Naive thymus-derived CD4-positive, alpha-beta T cell (primary cell): ENCODE data around the gene INTS1. TPM values are rescaled to one million over a fixed set of nuclear protein-coding genes. Genes with fewer than 3 reads are reported as not detected.

Experiments
- ATAC-seq: fragments of 150-1000 bp; cut with Tn5 transposase; 2 replicates; pipeline ENCODE4 v1.10.0; 2021; ENCODE audit warnings: mild to moderate bottlenecking, moderate library complexity
- CTCF ChIA-PET: fragments of 350-600 bp; sonication (Branson Sonifier 250); formaldehyde crosslinking; loops from one replicate; lab custom pipeline; 2021; ENCODE audit warnings: antibody characterized with exemption; lab: Charles Lee
- POLR2A ChIA-PET: fragments of 350-600 bp; sonication (Branson Sonifier 250); formaldehyde crosslinking; loops from one replicate; lab custom pipeline; 2021; ENCODE audit warnings: antibody characterized with exemption, inconsistent platforms; lab: Charles Lee
- DNase-seq, 9 donors: peaks; one replicate each; pipeline versions ENCODE4 v3.0.0 to v3.0.0-alpha.2; 2020 to 2022; ENCODE audit warnings: mixed read lengths in 1 of 9
- H3K27ac ChIP-seq: one replicate; pipeline ENCODE4 v1.7.0; 2013; ENCODE audit warnings: mild to moderate bottlenecking, low read depth, low read length, moderate library complexity
- H3K27me3 ChIP-seq, 2 donors: one replicate each; pipeline ENCODE4 v1.7.0; 2013; ENCODE audit warnings: low read length in 2 of 2, mild to moderate bottlenecking in 2 of 2, moderate library complexity in 2 of 2; ENCODE audit not compliant: control insufficient read depth in 2 of 2, insufficient read depth in 2 of 2
- H3K36me3 ChIP-seq, 3 experiments: 1 replicate in 2 of 3; 2 replicates in 1 of 3; pipeline ENCODE4 v1.7.0; 2013; ENCODE audit warnings: low read length in 3 of 3, mild to moderate bottlenecking in 3 of 3, moderate library complexity in 1 of 3; ENCODE audit not compliant: insufficient read depth in 3 of 3, control insufficient read depth in 2 of 3
- H3K4me1 ChIP-seq, 2 donors: one replicate each; pipeline ENCODE4 v1.7.0; 2013; ENCODE audit warnings: low read length in 2 of 2, mild to moderate bottlenecking in 2 of 2, moderate library complexity in 1 of 2; ENCODE audit not compliant: control insufficient read depth in 2 of 2, insufficient read depth in 2 of 2
- H3K4me3 ChIP-seq: 2 replicates; pipeline ENCODE4 v1.7.0; 2013; ENCODE audit warnings: mild to moderate bottlenecking, low read length
- H3K9me3 ChIP-seq, 3 experiments: 1 replicate in 2 of 3; 2 replicates in 1 of 3; pipeline ENCODE4 v1.7.0; 2013; ENCODE audit warnings: low read length in 3 of 3; ENCODE audit not compliant: control insufficient read depth in 2 of 3
- H3K27ac Mint-ChIP-seq, 9 donors: one replicate each; pipeline ENCODE4 v1.8.0; 2020 to 2022; ENCODE audit warnings: mixed read lengths in 9 of 9, mild to moderate bottlenecking in 8 of 9, moderate library complexity in 5 of 9, inconsistent platforms in 2 of 9
- H3K27me3 Mint-ChIP-seq, 5 donors: one replicate each; pipeline ENCODE4 v1.8.0; 2021 to 2022; ENCODE audit warnings: mixed read lengths in 5 of 5, mild to moderate bottlenecking in 1 of 5
- H3K36me3 Mint-ChIP-seq, 5 donors: one replicate each; pipeline ENCODE4 v1.8.0; 2020 to 2022; ENCODE audit warnings: mixed read lengths in 5 of 5, mild to moderate bottlenecking in 3 of 5, inconsistent platforms in 1 of 5
- H3K4me1 Mint-ChIP-seq, 7 donors: one replicate each; pipeline ENCODE4 v1.8.0; 2020 to 2022; ENCODE audit warnings: mixed read lengths in 7 of 7, mild to moderate bottlenecking in 3 of 7, inconsistent platforms in 1 of 7
- H3K4me3 Mint-ChIP-seq, 10 donors: one replicate each; pipeline ENCODE4 v1.8.0; 2020 to 2022; ENCODE audit warnings: mild to moderate bottlenecking in 10 of 10, mixed read lengths in 10 of 10, moderate library complexity in 6 of 10, inconsistent platforms in 2 of 10
- H3K9me3 Mint-ChIP-seq, 11 donors: one replicate each; pipeline ENCODE4 v1.8.0; 2020 to 2022; ENCODE audit warnings: mixed read lengths in 11 of 11, mild to moderate bottlenecking in 4 of 11, inconsistent platforms in 1 of 11, moderate library complexity in 1 of 11
- intact Hi-C, 2 donors: fragments of 100-400 bp; cut with micrococcal nuclease; formaldehyde crosslinking; loops; one replicate each; pipeline ENCODE4 v1.15.1; 2023
- polyA plus RNA-seq, 2 donors: library from polyadenylated mRNA; unstranded; fragments of 300-500 nt; fragmentation: Illumina TruSeq; gene quantifications; one replicate each; pipeline ENCODE4 v1.2.3, GENCODE V29; 2021
- total RNA-seq, 6 experiments: library from RNA in 5 of 6; stranded (reverse) in 5 of 6; gene quantifications; 1 replicate in 5 of 6; 2 replicates in 1 of 6; pipeline ENCODE4 v1.2.3 and lab custom pipeline; 2021 to 2026

INTS1 gene
- total and polyA plus RNA-seq, 7 experiments from 2014 or later = 15.1 to 157 (median 103) TPM

GRCh38 chr7:1549357-1550004 is 45.3 kb upstream of the INTS1 start:
- Histone ChIP-seq H3K9me3 (no peaks in the 10 kb centered on the region), H3K4me3 (no peak overlapping the region), H3K4me1 (no peaks in the 10 kb centered on the region), H3K36me3 (peaks cover 0 to 7% (median 0%) of the 10 kb centered on the region in 3 experiments), H3K27me3 (no peaks in the 10 kb centered on the region), H3K27ac (no peak overlapping the region)
- Mint-ChIP-seq H3K4me1 (peaks cover 0 to 8% (median 4%) of the 10 kb centered on the region in 7 donors), H3K36me3 (no peaks in the 10 kb centered on the region), H3K9me3 (no peaks in the 10 kb centered on the region), H3K27me3 (no peaks in the 10 kb centered on the region), H3K27ac (peak overlapping the region in 1 of 9 donors; percentile 21), H3K4me3 (no peak overlapping the region)
- intact Hi-C loops = loop anchor here in 1 of 2 donors (2.0 kb wide), 1 partner anchor 17 kb away; no protein-coding TSS in a partner anchor
- ATAC-seq = no peak
- POLR2A ChIA-PET = no interaction called here
- DNase-seq = no peak
- CTCF ChIA-PET = no interaction called here

GRCh38 chr7:1548944-1549343 is 44.8 kb upstream of the INTS1 start:
- ChIA-PET POLR2A (no interaction called here), CTCF (no interaction called here)
- Histone ChIP-seq H3K9me3 (no peaks in the 10 kb centered on the region), H3K4me3 (no peak overlapping the region), H3K27me3 (no peaks in the 10 kb centered on the region), H3K36me3 (peaks cover 0 to 11% (median 0%) of the 10 kb centered on the region in 3 experiments), H3K4me1 (no peaks in the 10 kb centered on the region), H3K27ac (no peak overlapping the region)
- DNase-seq = no peak
- peak overlapping the region in 2 of 9 donors; percentile 12 to 21 for H3K27ac Mint-ChIP-seq
- no peaks in the 10 kb centered on the region for H3K27me3 Mint-ChIP-seq
- H3K4me3 Mint-ChIP-seq = no peak overlapping the region
- no peak for ATAC-seq
- no peaks in the 10 kb centered on the region for H3K36me3 Mint-ChIP-seq
- intact Hi-C loops = loop anchor here in 1 of 2 donors (1.0 to 2.0 kb wide), 2 partner anchors 16 to 42 kb away; no protein-coding TSS in a partner anchor
- no peaks in the 10 kb centered on the region for H3K9me3 Mint-ChIP-seq
- H3K4me1 Mint-ChIP-seq = peaks cover 0 to 8% (median 4%) of the 10 kb centered on the region in 7 donors

GRCh38 chr7:1548438-1548831 is 44.2 kb upstream of the INTS1 start:
- Histone ChIP-seq H3K27ac (no peak overlapping the region), H3K4me3 (no peak overlapping the region), H3K4me1 (no peaks in the 10 kb centered on the region), H3K9me3 (no peaks in the 10 kb centered on the region), H3K36me3 (peaks cover 0 to 14% (median 0%) of the 10 kb centered on the region in 3 experiments), H3K27me3 (no peaks in the 10 kb centered on the region)
- H3K9me3 Mint-ChIP-seq = no peaks in the 10 kb centered on the region
- no peaks in the 10 kb centered on the region for H3K27me3 Mint-ChIP-seq
- peak overlapping the region in 2 of 9 donors; percentile 38 to 47 for H3K27ac Mint-ChIP-seq
- peaks cover 0 to 8% (median 4%) of the 10 kb centered on the region in 7 donors for H3K4me1 Mint-ChIP-seq
- DNase-seq (no peak), ATAC-seq (peak; percentile 26)
- no peaks in the 10 kb centered on the region for H3K36me3 Mint-ChIP-seq
- CTCF ChIA-PET = no interaction called here
- intact Hi-C loops = loop anchor here in 1 of 2 donors (1.0 to 2.0 kb wide), 2 partner anchors 16 to 41 kb away; no protein-coding TSS in a partner anchor
- POLR2A ChIA-PET = no interaction called here
- no peak overlapping the region for H3K4me3 Mint-ChIP-seq

- H3K36me3 Mint-ChIP-seq = no peaks in the 10 kb centered on the region
Observed at GRCh38 chr7:1547777-1548437, 43.7 kb upstream of the INTS1 start.

GRCh38 chr7:1546909-1547776 is 43.0 kb upstream of the INTS1 start:
- ChIA-PET POLR2A (interaction anchor here (0.6 kb wide), 1 partner anchor 29 kb away, joined by 5 read pairs; no protein-coding TSS in a partner anchor), CTCF (interaction anchor here (0.6 kb wide), 1 partner anchor 144 kb away, joined by 3 read pairs; no protein-coding TSS in a partner anchor)
- H3K27me3 Mint-ChIP-seq = no peaks in the 10 kb centered on the region
- intact Hi-C loops = no loop called here
- no peaks in the 10 kb centered on the region for H3K9me3 Mint-ChIP-seq
- Histone ChIP-seq H3K4me3 (no peak overlapping the region), H3K9me3 (no peaks in the 10 kb centered on the region), H3K27ac (no peak overlapping the region), H3K4me1 (no peaks in the 10 kb centered on the region), H3K27me3 (no peaks in the 10 kb centered on the region), H3K36me3 (peaks cover 0 to 25% (median 0%) of the 10 kb centered on the region in 3 experiments)
- DNase-seq = no peak
- peaks cover 0 to 1% (median 0%) of the 10 kb centered on the region in 5 donors for H3K36me3 Mint-ChIP-seq
- H3K4me3 Mint-ChIP-seq = no peak overlapping the region
- no peak overlapping the region for H3K27ac Mint-ChIP-seq
- H3K4me1 Mint-ChIP-seq = peaks cover 0 to 8% (median 4%) of the 10 kb centered on the region in 7 donors
- no peak for ATAC-seq

More at GRCh38 chr7:1547777-1548437, 43.7 kb upstream of the INTS1 start:
- H3K36me3 ChIP-seq = peaks cover 0 to 18% (median 0%) of the 10 kb centered on the region in 3 experiments
- H3K4me1 ChIP-seq = no peaks in the 10 kb centered on the region
- intact Hi-C loops = loop anchor here in 1 of 2 donors (1.0 to 2.0 kb wide), 2 partner anchors 15 to 41 kb away; no protein-coding TSS in a partner anchor
- no peaks in the 10 kb centered on the region for H3K27me3 Mint-ChIP-seq
- CTCF ChIA-PET = no interaction called here
- DNase-seq = no peak
- no peak overlapping the region for H3K27ac ChIP-seq
- H3K9me3 ChIP-seq = no peaks in the 10 kb centered on the region
- ATAC-seq = no peak
- H3K4me1 Mint-ChIP-seq = peaks cover 0 to 8% (median 4%) of the 10 kb centered on the region in 7 donors
- H3K27ac Mint-ChIP-seq = peak overlapping the region in 2 of 9 donors; percentile 38 to 47
- no peak overlapping the region for H3K4me3 ChIP-seq
- H3K9me3 Mint-ChIP-seq = no peaks in the 10 kb centered on the region
- no peak overlapping the region for H3K4me3 Mint-ChIP-seq
- POLR2A ChIA-PET = interaction anchor here (0.6 kb wide), 1 partner anchor 29 kb away, joined by 5 read pairs; no protein-coding TSS in a partner anchor
- no peaks in the 10 kb centered on the region for H3K27me3 ChIP-seq

GRCh38 chr7:1546274-1546908 is 42.2 kb upstream of the INTS1 start:
- Histone ChIP-seq H3K4me3 (no peak overlapping the region), H3K9me3 (no peaks in the 10 kb centered on the region), H3K4me1 (no peaks in the 10 kb centered on the region), H3K27ac (no peak overlapping the region), H3K27me3 (no peaks in the 10 kb centered on the region), H3K36me3 (peaks cover 0 to 33% (median 0%) of the 10 kb centered on the region in 3 experiments)
- Mint-ChIP-seq H3K27me3 (no peaks in the 10 kb centered on the region), H3K9me3 (no peaks in the 10 kb centered on the region), H3K4me1 (peaks cover 0 to 8% (median 4%) of the 10 kb centered on the region in 7 donors), H3K27ac (no peak overlapping the region), H3K36me3 (peaks cover 0 to 4% (median 0%) of the 10 kb centered on the region in 5 donors), H3K4me3 (no peak overlapping the region)
- CTCF ChIA-PET = interaction anchor here (0.6 kb wide), 1 partner anchor 143 kb away, joined by 3 read pairs; no protein-coding TSS in a partner anchor
- intact Hi-C loops = no loop called here
- ATAC-seq (no peak), DNase-seq (no peak)
- POLR2A ChIA-PET = no interaction called here
